ENCODE measurements around the gene ZNF71. TPM values are rescaled to one million over a fixed set of nuclear protein-coding genes. Genes with fewer than 3 reads are reported as not detected.

The ZNF71 gene
- total RNA-seq (9.1 TPM), polyA plus RNA-seq (8.2 TPM)

DNA sequence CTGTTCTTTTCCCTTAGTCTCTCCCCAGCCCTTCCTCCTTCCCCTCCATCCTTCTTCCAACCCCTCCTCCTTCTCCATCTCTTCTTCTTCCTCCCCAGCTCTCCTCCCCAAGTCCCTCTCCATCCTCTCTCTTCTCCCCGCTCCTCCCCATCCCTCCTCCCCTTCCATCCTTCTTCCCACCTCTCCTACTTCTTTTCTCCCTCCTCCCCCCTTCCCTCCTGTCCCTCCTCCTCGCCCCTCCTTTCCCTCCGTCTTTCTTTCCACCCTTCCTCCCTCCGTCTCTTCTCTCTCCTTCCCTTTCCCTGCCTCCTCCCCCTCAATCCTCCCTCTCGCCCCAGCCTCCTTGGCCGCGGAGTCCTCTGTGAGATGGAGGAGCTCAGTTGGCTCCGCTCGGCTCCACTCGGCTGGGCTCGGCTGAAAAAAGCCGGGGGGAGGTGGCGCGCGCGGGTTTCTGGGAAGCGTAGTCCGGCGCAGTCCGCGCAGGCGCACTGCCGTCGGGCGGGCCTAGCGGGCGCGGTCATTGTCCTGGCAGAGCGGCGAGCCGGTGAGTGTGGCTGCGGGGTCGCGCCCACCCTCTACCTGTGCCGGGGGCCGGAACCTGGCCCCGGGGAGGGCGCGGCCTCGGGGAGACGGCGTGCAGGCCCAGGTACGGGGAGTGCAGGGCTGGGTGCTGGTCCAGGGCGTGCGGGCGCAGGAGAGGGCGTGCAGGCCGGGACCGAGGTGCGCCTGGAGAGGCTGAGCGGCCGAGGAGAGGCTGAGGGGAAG is at the start of gene ZNF71:
Gene ZNF71, plus strand, starts transcription at position 520 of the 765 bp plus-strand sequence. CDS start 6,257 bp downstream, outside the sequence.
- under 1% methylated on average over 52 of the region's 52 CpGs for WGBS
- DNase-seq (ENCODE audit: extremely low spot score), result peak; percentile 72
- peak within 1 kb of the TSS; percentile 31 for H3K27ac ChIP-seq (ENCODE audit: low read depth)

DNA sequence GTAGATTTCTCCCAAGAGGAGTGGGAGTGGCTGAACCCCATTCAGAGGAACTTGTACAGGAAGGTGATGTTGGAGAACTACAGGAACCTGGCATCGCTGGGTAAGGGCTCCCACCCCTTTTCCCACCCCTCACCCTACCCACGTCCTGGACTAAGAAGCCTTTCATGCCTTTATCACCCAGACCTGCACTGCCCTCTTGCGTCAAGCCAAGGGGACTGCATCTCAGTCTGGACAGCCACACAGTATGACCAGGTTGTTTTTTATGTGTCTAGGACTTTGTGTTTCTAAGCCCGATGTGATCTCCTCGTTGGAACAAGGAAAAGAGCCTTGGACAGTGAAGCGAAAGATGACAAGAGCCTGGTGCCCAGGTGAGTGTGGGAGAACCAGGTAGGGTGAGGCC is 47.6 kb upstream of the ZNF71 start:
- no peak for DNase-seq (ENCODE audit: extremely low spot score)
- peaks cover 13% of the 10 kb centered on the region for H3K36me3 ChIP-seq (ENCODE audit: insufficient read depth)
- H3K4me3 ChIP-seq (ENCODE audit: low read depth, low read length), result no peak overlapping the region
- WGBS, result 53% methylated on average over 6 of the region's 6 CpGs
- no peaks in the 10 kb centered on the region for H3K4me1 ChIP-seq (ENCODE audit: insufficient read depth)
- H3K27ac ChIP-seq (ENCODE audit: low read depth), result no peak overlapping the region

More for the DNA sequence above, at the start of gene ZNF71:
- Histone ChIP-seq H3K36me3 (ENCODE audit: insufficient read depth) (no peaks in the 10 kb centered on the region), H3K4me3 (ENCODE audit: low read depth, low read length) (peak within 1 kb of the TSS; percentile 80), H3K4me1 (ENCODE audit: insufficient read depth) (no peaks in the 10 kb centered on the region)

DNA sequence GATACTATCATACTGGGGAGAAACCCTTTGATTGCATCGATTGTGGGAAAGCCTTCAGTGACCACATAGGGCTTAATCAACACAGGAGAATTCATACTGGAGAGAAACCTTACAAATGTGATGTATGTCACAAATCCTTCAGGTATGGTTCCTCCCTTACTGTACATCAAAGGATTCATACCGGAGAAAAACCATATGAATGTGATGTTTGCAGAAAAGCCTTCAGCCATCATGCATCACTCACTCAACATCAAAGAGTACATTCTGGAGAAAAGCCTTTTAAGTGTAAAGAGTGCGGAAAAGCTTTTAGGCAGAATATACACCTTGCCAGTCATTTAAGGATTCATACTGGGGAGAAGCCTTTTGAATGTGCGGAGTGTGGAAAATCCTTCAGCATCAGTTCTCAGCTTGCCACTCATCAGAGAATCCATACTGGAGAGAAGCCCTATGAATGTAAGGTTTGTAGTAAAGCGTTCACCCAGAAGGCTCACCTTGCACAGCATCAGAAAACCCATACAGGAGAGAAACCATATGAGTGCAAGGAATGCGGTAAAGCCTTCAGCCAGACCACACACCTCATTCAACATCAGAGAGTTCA is 40.7 kb upstream of the ZNF71 start:
- Histone ChIP-seq H3K27ac (ENCODE audit: low read depth) (no peak overlapping the region), H3K4me1 (ENCODE audit: insufficient read depth) (no peaks in the 10 kb centered on the region), H3K4me3 (ENCODE audit: low read depth, low read length) (no peak overlapping the region), H3K36me3 (ENCODE audit: insufficient read depth) (peaks cover 6% of the 10 kb centered on the region)
- DNase-seq (ENCODE audit: extremely low spot score), result no peak
- 97% methylated on average over 6 of the region's 6 CpGs for WGBS

DNA sequence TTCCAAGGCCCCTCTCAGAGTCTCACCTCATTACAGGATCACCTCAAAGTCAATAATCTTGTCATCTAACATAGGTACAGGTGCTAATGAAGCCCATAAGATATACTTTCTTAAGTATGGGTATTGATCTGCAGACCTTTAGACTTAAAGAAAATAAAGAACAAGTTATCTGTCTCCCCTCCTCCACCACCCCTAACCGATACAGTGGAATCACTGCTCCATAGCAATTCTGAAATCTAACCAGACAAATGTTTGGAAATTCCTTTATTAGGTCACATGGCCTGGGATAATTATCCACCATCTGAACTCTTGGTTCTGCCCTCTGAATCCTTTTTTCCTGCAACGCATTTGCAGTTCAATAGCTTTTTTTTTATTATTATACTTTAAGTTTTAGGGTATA is 32.3 kb upstream of the ZNF71 start:
- H3K4me3 ChIP-seq (ENCODE audit: low read depth, low read length), result no peak overlapping the region
- H3K36me3 ChIP-seq (ENCODE audit: insufficient read depth), result peaks cover 5% of the 10 kb centered on the region
- no peak overlapping the region for H3K27ac ChIP-seq (ENCODE audit: low read depth)
- no peaks in the 10 kb centered on the region for H3K4me1 ChIP-seq (ENCODE audit: insufficient read depth)
- 95% methylated on average over 2 of the region's 2 CpGs for WGBS
- DNase-seq (ENCODE audit: extremely low spot score), result no peak

DNA sequence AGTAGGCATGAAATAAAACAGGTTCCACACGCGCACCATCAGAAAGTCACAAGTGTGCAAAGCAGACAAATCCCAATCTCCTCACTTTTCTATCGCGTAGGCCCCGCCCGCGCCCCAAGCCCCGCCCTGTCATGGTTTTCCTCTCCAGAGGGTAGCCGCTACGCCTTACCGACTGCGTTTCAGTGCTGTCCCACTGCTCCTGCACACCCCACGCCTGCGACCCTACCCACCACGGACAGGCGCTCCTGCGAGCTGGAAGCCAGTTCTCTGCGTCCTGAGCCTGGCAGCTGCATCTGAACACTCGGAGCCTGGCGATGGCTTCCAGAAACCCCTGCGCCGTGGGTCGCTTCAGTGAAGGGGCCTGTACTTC is 28.2 kb upstream of the ZNF71 start:
- no peak for DNase-seq (ENCODE audit: extremely low spot score)
- Histone ChIP-seq H3K36me3 (ENCODE audit: insufficient read depth) (peaks cover 13% of the 10 kb centered on the region), H3K4me1 (ENCODE audit: insufficient read depth) (no peaks in the 10 kb centered on the region), H3K4me3 (ENCODE audit: low read depth, low read length) (peak overlapping the region; percentile 65), H3K27ac (ENCODE audit: low read depth) (peak overlapping the region; percentile 60)
- 1% methylated on average over 23 of the region's 23 CpGs for WGBS

DNA sequence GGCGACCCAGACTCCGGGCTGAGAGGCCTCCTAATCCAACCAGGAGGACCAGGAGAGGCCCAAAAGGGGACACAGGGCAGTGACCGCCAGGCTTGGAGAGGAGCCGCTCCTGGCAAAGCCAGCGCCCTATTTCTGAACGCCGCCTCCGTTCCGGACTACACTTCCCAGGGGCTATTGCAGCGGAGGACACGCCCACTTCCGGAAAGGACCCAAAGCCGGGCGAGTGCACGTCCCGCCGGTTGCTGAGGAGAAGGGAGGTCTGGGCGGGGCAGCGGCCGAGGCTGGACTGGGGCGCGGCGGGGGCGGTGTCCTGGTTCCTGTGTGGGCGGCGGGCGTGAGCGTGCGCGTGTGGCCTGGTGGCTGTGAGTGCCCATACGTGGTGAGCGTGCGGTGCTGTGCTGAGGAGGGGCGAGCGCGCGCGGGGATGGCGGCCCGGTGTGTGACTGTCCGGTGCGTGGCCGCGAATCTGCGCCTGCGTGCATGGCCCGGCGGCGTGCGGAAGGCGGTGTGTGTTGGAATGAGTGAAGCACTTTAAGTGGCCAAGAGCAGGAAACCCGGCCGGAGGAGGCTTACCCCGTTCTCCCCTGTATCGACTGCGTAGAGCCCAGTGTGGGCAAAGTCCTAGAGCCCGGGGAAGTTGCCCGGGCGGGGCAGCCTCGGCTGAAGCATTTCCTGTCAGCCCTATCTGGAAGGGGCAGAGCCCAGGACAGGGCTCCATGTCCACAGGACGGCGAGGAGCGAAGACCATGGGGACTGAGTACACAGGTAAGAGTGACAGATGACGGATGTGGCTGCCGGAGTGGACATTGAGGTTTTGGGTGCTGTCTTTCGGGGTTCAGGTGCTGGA is 27.6 kb upstream of the ZNF71 start, which contains the start of gene ZNF470:
Gene ZNF470, plus strand, starts transcription at position 195 of the 847 bp plus-strand sequence. CDS start 2,844 bp downstream, outside the sequence.
- Histone ChIP-seq H3K4me3 (ENCODE audit: low read depth, low read length) (peak within 1 kb of the TSS; percentile 65), H3K36me3 (ENCODE audit: insufficient read depth) (peaks cover 15% of the 10 kb centered on the region), H3K4me1 (ENCODE audit: insufficient read depth) (no peaks in the 10 kb centered on the region), H3K27ac (ENCODE audit: low read depth) (peak within 1 kb of the TSS; percentile 60)
- 3% methylated on average over 66 of the region's 66 CpGs for WGBS
- DNase-seq (ENCODE audit: extremely low spot score), result peak; percentile 91

DNA sequence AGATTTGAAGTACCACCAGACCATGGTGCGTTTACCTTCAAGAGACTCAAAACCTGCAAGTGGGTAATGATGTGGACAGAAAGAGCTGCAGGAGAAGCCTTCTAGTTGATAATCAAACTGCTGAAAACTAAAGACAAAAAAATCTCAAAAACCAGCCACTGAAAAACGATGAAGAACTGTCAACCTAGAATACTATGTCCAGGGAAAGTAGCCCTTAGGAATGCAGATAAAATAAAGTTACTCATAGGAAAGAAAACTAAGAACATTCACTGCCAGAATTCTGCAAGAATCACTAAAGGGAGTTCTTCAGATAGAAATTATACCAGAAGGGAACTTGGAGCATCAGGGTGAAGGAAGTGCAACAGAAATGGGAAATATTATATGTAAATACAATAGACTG is 22.5 kb upstream of the ZNF71 start:
- WGBS, result 76% methylated on average over 2 of the region's 2 CpGs
- no peaks in the 10 kb centered on the region for H3K4me1 ChIP-seq (ENCODE audit: insufficient read depth)
- H3K27ac ChIP-seq (ENCODE audit: low read depth), result no peak overlapping the region
- DNase-seq (ENCODE audit: extremely low spot score), result no peak
- H3K36me3 ChIP-seq (ENCODE audit: insufficient read depth), result peaks cover 21% of the 10 kb centered on the region
- H3K4me3 ChIP-seq (ENCODE audit: low read depth, low read length), result no peak overlapping the region

DNA sequence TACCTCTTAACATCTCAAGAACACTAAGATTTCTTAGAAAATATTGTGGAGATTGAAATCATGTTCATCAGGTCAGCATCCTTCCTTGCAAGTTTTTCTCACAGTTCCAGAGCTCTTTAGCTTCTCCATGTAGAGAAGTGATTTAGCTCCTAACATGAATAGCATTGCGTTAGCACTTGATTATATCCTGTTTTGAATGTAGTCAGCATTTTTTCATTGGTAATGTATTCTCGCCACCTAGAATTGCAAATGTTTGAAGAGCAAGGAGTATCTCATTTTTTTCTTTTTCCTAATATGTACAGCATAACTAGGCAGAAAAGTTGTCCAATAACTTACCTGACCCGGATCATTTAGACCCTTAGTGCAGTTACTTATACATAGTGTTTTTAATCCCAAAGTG is 21.2 kb upstream of the ZNF71 start:
- 98% methylated on average over 3 of the region's 3 CpGs for WGBS
- Histone ChIP-seq H3K27ac (ENCODE audit: low read depth) (no peak overlapping the region), H3K4me3 (ENCODE audit: low read depth, low read length) (no peak overlapping the region), H3K36me3 (ENCODE audit: insufficient read depth) (peaks cover 21% of the 10 kb centered on the region), H3K4me1 (ENCODE audit: insufficient read depth) (no peaks in the 10 kb centered on the region)
- no peak for DNase-seq (ENCODE audit: extremely low spot score)

DNA sequence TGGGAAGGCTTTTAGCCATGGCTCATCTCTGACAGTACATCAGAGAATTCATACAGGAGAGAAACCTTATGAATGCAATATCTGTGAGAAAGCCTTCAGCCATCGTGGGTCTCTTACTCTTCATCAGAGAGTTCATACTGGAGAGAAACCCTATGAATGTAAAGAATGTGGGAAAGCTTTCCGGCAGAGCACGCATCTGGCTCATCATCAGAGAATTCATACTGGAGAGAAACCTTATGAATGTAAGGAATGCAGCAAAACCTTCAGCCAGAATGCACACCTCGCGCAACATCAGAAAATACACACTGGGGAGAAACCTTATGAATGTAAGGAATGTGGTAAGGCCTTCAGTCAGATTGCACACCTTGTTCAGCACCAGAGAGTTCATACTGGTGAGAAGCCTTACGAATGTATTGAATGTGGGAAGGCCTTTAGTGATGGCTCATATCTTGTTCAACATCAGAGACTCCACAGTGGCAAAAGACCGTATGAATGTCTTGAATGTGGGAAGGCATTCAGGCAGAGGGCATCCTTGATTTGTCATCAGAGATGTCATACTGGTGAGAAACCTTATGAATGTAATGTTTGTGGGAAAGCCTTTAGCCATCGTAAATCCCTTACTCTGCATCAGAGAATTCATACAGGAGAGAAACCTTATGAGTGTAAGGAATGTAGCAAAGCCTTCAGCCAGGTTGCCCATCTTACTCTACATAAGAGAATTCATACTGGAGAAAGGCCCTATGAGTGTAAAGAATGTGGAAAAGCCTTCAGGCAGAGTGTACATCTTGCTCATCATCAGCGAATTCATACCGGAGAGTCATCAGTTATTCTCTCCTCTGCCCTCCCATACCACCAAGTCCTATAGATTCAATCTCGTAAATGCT is 17.1 kb upstream of the ZNF71 start:
- peaks cover 10% of the 10 kb centered on the region for H3K36me3 ChIP-seq (ENCODE audit: insufficient read depth)
- no peak overlapping the region for H3K4me3 ChIP-seq (ENCODE audit: low read depth, low read length)
- no peaks in the 10 kb centered on the region for H3K4me1 ChIP-seq (ENCODE audit: insufficient read depth)
- no peak for DNase-seq (ENCODE audit: extremely low spot score)
- no peak overlapping the region for H3K27ac ChIP-seq (ENCODE audit: low read depth)
- 99% methylated on average over 11 of the region's 11 CpGs for WGBS

DNA sequence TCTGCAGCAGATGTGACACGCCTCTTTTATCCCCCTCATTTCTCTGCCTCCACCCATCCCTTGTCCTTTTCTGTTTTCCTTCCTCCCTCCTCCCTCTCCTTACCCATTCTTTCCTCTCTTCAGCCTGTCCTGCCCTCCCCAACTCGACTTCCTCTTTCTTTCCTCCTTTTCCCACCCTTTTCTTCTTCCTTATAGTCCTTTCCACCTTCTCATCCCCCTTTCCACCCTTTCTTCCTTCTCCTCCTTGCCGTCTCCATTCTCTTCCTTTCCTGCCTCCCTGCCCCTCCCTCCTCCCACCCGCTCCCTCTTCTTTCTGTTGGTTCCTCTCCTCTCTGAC is 688 bp upstream of the ZNF71 start:
- no peaks in the 10 kb centered on the region for H3K4me1 ChIP-seq (ENCODE audit: insufficient read depth)
- no peak for DNase-seq (ENCODE audit: extremely low spot score)
- 62% methylated on average over 4 of the region's 4 CpGs for WGBS
- no peaks in the 10 kb centered on the region for H3K36me3 ChIP-seq (ENCODE audit: insufficient read depth)
- peak overlapping the region; percentile 80 for H3K4me3 ChIP-seq (ENCODE audit: low read depth, low read length)
- H3K27ac ChIP-seq (ENCODE audit: low read depth), result no peak overlapping the region

DNA sequence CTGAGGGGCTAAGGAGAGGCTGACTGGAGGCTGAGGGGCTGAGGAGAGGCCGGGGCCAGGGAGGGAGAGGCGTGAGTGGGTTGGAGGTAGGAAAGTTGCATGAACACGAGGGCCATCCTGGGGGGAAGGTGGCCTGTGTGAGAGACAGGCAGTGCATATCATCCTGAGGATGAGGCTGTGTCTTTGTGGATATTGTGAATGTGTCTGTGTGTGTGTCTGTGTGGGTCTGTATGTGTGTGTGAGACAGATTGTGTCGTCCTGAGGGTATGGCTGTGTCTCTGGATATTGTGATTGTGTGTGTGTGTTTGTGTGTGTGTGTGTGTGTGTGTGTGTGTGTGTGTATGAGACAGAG is 422 bp downstream of the ZNF71 start:
- Histone ChIP-seq H3K27ac (ENCODE audit: low read depth) (peak overlapping the region; percentile 31), H3K36me3 (ENCODE audit: insufficient read depth) (no peaks in the 10 kb centered on the region), H3K4me3 (ENCODE audit: low read depth, low read length) (peak overlapping the region; percentile 80), H3K4me1 (ENCODE audit: insufficient read depth) (no peaks in the 10 kb centered on the region)
- 1% methylated on average over 4 of the region's 4 CpGs for WGBS
- DNase-seq (ENCODE audit: extremely low spot score), result no peak

DNA sequence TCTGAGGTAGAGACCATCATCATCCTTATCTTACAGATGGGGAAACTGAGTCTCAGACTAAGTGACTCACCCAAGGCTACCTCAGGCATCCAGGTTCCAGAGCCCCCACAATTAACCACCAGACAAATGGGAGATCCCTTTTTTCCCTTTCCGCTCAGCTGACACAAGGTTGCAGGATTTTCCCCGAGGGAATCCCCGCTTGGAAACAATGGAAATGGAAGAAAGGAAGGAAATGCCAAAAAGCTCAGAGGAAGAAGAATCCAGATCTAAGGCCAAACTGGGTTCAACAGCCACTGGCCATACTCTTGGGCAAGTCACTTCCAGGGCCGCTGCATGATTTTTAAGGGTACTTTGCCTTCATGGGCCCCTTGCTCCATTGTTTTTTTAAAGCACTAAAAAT is 1.6 kb downstream of the ZNF71 start:
- Histone ChIP-seq H3K4me3 (ENCODE audit: low read depth, low read length) (no peak overlapping the region), H3K4me1 (ENCODE audit: insufficient read depth) (no peaks in the 10 kb centered on the region), H3K27ac (ENCODE audit: low read depth) (no peak overlapping the region), H3K36me3 (ENCODE audit: insufficient read depth) (no peaks in the 10 kb centered on the region)
- no peak for DNase-seq (ENCODE audit: extremely low spot score)
- 83% methylated on average over 4 of the region's 4 CpGs for whole genome bisulfite sequencing

DNA sequence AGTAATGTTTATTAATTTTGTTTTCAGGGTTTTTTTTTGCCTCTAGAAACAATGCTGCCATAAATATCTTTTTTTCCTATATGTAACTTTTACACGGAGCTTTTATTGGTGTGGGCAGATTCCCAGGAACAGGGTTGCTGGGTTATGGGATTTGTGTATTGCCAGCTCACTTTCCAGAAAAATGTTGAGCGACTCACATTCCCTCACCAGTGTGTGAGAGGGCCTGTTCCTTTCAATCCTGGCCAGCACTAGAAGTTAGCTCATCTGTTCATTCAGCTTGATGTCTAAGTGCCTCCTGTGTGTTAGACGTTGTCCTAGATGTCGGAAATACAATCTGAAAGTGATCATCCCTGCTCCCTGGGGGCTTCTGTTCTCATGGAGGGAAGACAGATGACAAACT is 2.6 kb downstream of the ZNF71 start:
- Histone ChIP-seq H3K4me1 (ENCODE audit: insufficient read depth) (no peaks in the 10 kb centered on the region), H3K27ac (ENCODE audit: low read depth) (no peak overlapping the region), H3K36me3 (ENCODE audit: insufficient read depth) (no peaks in the 10 kb centered on the region), H3K4me3 (ENCODE audit: low read depth, low read length) (no peak overlapping the region)
- 84% methylated on average over 4 of the region's 4 CpGs for whole genome bisulfite sequencing
- DNase-seq (ENCODE audit: extremely low spot score), result no peak

Measured in urinary bladder (tissue), 4 donors.